GM21786 (cell line): Measurements from ENCODE around the gene TBXA2R.

ENCODE experiments used
- ATAC-seq: cut with Tn5 transposase; IDR thresholded peaks from one replicate; pipeline ENCODE4 v1.9.1; 2021; ENCODE audit not compliant: unreplicated experiment

The TBXA2R gene

DNA sequence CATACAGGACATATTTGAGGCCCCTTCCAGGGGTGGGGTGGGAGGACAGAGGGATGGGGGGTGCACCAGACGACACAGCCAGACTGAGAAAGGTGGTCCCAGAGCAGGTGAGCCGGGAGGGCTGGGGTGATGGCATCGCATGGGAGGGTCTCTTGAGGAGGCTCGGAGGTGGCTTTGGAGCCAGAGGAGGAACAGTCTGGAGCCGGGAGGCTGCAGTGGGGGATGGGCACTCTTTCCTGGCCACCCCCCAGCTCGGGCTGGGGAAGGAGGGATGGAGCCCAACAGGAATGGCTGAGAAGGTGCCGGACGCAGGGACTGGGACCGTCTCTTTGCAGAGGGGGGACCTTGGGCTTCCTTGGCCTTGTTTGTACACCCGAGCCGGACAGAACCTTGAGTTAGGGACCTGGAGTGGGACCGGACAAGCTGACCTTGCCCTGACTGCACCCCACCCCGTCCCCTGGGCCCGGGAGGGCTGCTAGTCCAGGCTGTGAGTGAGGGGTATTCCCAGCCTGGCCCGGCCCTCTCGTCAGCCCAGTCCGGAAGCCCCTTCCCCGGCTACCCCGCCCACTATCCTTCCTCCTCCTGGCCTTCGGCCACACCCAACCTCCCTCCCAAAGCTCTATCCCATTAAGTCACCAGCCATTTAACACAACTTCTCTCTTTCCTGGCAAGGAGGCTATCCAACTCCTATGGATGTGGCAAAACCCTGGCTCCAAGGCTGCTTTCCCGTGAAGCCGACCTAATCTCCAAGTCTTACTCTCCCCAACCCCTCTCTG lies 816 bp upstream of the TBXA2R start:
- ATAC-seq: no peak

DNA sequence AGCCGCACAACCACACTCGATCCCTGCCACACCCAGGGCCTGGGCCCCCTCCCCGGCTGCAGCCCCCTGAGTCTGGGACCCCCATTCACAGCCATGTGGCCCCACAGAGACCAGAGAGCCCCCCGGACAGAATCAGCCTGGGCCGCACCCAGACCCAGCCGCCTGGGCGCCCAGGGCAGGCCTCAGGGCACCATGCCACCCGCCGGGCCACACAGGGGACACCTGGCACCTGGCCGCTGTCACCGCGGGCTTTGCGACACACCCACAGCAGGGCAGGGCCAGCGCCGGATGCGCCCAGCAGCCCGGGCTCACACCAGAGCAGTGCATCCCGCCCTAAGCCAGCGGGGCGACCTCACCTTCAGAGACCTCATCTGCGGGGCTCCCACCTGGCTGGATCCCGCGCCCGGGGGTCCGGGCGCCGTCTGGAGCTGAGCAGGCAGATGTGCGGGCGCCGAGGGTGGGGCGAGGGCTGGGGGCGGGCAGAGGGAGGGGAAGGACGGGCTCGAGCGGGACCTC lies 443 bp downstream of the TBXA2R start:
- ATAC-seq: no peak

DNA sequence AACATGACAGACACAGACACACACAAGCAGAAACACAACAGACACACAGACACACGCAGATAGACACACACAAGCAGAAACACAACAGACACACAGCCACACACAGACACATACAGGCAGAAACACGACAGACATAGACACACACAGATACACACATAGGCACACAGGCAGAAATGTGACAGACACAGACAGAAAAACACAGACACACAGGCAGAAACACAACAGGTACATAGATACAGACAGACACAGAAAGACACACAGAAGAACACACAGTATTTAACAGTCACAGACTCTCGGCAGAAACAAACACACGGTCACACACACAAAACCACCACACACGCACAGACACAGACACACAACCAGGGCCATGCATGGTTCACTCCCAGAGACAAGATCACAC lies 905 bp downstream of the TBXA2R start:
- ATAC-seq: no peak

DNA sequence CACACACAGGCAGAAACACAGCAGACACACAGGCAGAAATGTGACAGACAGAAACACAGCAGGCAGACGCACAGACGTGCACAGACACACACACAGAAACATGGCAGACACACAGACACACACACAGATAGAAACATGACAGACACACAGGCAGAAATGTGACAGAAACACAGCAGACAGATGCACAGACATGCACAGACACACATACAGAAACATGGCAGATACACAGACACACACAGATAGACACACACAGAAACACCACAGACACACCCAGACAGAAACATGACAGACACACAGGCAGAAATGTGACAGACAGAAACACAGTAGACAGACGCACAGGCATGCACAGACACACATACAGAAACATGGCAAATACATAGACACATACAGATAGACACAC lies 1.3 kb downstream of the TBXA2R start:
- ATAC-seq: no peak

DNA sequence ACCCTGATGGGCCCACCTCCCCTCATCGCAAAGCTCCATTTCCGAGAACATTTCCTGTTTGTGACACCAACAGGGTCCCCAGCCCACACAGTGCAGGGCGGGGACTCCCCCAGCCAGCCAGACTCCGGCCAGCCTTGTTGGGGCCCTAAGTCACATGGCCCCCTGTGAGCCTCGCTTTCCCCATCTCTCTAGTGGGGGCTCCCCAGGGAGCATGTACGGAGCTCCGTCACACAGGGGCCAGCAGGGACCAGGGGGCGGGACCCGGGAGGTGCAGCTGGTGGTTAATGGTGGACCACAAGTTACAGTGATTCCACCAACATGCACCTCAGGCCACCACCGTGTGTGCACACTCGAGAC lies 1.7 kb downstream of the TBXA2R start:
- no peak for ATAC-seq

GRCh38 chr19:3604227-3604986 lies 2.3 kb downstream of the TBXA2R start:
- no peak for ATAC-seq

- ATAC-seq: no peak
Observed at GRCh38 chr19:3603121-3603811, 3.4 kb downstream of the TBXA2R start.

DNA sequence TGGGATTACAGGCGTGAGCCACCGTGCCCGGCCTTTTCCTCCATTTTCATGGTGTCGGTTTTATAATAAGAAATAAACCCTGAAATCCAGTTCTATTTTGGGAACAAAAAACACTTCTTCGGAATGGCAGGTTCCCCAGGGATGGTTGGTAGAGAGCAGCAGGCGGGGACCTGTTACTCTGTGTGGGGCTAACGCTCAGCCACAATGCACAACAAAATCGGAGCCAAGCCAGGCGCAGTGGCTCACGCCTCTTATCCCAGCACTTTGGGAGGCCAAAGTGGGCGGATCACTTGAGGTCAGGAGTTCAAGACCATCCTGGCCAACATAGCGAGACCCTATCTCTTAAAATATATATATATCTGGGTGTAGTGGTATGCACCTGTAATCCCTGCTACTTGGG lies 5.7 kb downstream of the TBXA2R start:
- no peak for ATAC-seq

DNA sequence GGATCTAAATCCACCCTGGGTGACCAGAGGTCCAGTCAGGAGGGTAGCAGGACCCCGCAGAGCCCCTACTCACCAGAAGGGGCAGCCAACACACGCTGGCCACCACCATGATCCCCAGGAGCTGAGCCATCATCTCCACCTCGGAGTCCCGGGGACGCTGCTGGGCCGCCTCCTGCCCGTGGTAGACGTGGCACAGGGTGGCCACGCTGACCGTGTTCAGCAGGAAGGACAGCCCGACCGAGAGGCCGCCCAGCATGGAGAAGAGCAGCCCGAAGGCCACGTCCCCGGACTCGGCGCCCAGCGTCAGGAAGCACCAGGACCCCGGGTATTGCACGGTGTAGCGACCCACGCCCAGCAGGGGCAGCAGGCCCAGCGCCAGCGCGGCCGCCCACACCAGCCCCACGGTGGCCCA lies 6.9 kb downstream of the TBXA2R start:
- no peak for ATAC-seq

DNA sequence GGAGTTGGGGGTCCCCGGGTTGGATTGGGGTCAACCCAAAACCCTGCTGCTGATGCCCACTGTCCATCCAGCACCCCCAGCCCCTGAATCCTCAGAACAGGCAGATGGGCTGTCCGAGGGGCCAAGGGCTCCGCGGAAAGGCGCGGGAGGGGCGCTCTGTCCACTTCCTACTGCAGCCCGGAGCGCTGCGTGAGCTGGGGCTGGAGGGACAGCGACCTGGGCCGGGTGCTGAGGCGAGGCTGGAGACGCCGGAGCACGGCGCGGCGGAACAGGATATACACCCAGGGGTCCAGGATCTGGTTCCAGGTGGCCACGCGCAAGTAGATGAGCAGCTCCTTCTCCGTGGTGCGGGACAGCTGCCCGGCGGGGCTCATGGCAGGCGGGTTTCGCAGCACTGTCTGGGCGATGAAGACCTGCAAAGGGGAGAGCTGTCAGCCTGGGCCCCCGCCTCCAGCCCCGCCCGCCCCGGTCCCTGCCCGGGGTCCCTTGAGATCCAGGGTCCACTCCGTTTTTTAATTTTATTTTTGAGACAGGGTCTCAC lies 11.1 kb downstream of the TBXA2R start:
- no peak for ATAC-seq

GRCh38 chr19:3593156-3593555 lies 13.5 kb downstream of the TBXA2R start:
- ATAC-seq: no peak

GRCh38 chr19:3591876-3592613 lies 14.6 kb downstream of the TBXA2R start:
- ATAC-seq: no peak

DNA sequence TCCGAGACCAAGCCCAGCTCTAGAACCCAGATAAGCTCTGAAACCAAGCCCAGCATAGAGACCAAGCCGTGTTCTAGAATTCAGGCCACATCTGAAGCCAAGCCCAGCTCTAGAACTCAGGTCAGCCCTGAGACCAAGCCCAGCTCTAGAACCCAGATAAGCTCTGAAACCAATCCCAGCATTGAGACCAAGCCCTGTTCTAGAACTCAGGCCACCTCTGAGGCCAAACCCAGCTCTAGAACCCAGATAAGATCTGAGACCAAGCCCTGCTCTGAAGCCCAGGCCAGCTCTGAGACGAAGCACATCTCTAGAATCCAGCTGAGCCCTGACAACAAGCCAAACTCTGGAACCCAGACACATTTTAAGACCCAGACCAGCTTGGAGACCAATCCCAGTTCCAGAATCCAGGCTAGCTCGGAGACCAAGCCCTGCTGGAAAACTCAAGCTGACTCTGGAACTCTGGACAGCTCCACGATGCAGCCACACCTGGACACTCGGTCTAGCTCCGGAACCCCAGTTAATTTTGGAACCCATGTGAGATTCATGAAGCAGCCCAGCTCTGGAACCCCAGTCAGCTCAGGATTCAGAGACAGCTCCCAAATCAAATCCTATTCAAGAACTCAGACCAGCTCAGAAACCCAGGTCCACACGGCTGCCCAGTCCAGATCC lies 15.6 kb downstream of the TBXA2R start:
- no peak for ATAC-seq

- ATAC-seq: no peak
Observed at GRCh38 chr19:3589949-3590348, 16.7 kb downstream of the TBXA2R start.

DNA sequence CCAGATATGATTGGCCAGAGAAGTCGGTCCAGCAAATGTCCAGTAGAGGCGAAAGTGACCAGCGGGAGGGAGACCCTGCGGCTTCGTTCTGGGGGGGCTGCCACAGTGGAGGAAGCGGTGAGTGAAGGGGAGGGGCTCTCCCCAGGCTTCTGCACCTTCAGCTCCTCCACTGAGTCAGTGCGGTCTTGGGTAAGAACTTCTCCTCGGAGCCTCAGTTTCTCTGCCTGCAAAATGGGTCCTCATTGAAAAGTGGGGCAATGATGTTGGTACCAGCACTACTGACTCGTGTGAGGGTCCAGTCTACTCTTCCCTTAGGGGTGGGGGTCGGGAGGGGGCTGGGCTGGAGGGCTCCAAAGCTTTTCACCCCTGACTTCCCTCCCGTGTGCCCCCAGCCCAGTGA lies 17.2 kb downstream of the TBXA2R start:
- no peak for ATAC-seq

- no peak for ATAC-seq
Observed at GRCh38 chr19:3586707-3587346, 19.8 kb downstream of the TBXA2R start.

DNA sequence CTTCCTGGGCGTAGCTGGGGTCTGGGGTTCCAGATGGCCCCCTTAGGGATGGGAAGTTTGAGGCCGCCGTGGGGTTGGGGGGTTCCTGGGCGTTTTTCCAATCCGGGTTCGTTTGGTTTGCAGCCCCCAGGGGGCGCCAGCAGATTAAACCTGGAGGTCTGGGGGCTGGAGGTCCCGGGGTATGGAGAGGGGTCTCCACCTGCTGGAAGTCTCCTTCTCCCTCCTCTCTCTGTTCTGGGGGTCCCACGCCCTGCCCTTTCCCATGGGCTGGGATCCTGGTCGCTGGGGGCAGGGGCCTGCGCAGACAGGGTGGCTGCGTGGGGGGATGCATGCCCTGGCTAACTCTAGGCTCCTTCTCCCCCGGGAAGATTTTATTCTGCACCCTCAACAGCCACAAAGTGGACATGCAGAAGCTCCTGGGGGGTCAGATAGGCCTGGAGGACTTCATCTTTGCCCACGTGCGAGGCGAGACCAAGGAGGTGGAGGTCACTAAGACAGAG lies 20.5 kb downstream of the TBXA2R start:
- no peak for ATAC-seq

GRCh38 chr19:3585301-3586126 lies 21.2 kb downstream of the TBXA2R start, which contains the start of gene GIPC3:
Gene GIPC3, plus strand, starts transcription at chr19:3585478. Its CDS starts 120 bp downstream, at chr19:3585598.
- no peak for ATAC-seq
